OCI-LY7 (cell line): Measurements from ENCODE around the gene KDM2B.

ENCODE experiments used
- EZH2phosphoT487 ChIP-seq: fragments of 200-600 bp; sonication (generic); IDR thresholded peaks from 2 replicates; pipeline ENCODE4 v1.6.1; 2018; ENCODE audit warnings: low read depth, borderline replicate concordance, mild to moderate bottlenecking, mixed run types, antibody characterized with exemption, low read length, moderate library complexity, mixed read lengths
- TF ChIP-seq, protein P1 (sequence below): fragments of 200-600 bp; sonication (generic); conservative IDR thresholded peaks from 2 replicates; pipeline ENCODE4 v1.5.1; 2014; ENCODE audit warnings: mild to moderate bottlenecking, antibody characterized with exemption, low read length, moderate library complexity, mixed read lengths

DNA sequence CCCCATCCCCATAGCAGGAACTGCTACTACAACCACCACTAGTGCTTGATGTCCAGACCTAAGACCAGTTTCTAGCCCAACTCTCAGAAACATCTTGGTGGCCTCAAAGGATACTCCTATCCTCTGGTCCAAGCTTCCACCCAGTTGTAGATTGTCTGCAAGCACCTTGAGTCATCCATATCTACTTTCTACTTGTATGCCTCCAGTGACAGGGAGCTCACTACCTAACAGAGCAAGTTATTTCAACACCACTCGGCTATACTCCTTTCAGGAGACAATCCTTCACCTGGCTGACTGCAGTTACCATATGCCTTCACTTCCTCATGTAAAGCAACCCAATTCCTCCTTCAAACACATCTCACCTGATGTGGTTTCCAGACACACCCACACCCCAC, 49.5 kb downstream of the KDM2B start:
- TF ChIP-seq, protein P1, sequence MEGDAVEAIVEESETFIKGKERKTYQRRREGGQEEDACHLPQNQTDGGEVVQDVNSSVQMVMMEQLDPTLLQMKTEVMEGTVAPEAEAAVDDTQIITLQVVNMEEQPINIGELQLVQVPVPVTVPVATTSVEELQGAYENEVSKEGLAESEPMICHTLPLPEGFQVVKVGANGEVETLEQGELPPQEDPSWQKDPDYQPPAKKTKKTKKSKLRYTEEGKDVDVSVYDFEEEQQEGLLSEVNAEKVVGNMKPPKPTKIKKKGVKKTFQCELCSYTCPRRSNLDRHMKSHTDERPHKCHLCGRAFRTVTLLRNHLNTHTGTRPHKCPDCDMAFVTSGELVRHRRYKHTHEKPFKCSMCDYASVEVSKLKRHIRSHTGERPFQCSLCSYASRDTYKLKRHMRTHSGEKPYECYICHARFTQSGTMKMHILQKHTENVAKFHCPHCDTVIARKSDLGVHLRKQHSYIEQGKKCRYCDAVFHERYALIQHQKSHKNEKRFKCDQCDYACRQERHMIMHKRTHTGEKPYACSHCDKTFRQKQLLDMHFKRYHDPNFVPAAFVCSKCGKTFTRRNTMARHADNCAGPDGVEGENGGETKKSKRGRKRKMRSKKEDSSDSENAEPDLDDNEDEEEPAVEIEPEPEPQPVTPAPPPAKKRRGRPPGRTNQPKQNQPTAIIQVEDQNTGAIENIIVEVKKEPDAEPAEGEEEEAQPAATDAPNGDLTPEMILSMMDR, result no peak
- no peak for TF ChIP-seq EZH2phosphoT487
